GM21825 (cell line): ENCODE data around the gene C1orf210.

Experiments used
- ATAC-seq: cut with Tn5 transposase; IDR thresholded peaks from one replicate; pipeline ENCODE4 v1.9.1; 2021; ENCODE audit warnings: mild to moderate bottlenecking, moderate library complexity; ENCODE audit not compliant: unreplicated experiment

The C1orf210 gene

GRCh38 chr1:43296207-43296606 lies 10.8 kb upstream of the C1orf210 start:
- no peak for ATAC-seq

GRCh38 chr1:43294761-43295160 lies 9.4 kb upstream of the C1orf210 start:
- ATAC-seq, result no peak

GRCh38 chr1:43293896-43294760 lies 8.7 kb upstream of the C1orf210 start:
- ATAC-seq, result no peak

- no peak for ATAC-seq
These were observed 7.8 kb upstream of the C1orf210 start for GRCh38 chr1:43293176-43293575.

GRCh38 chr1:43292679-43293078 lies 7.3 kb upstream of the C1orf210 start:
- no peak for ATAC-seq

GRCh38 chr1:43292216-43292615 lies 6.8 kb upstream of the C1orf210 start:
- no peak for ATAC-seq

- ATAC-seq, result no peak
These were observed 3.7 kb upstream of the C1orf210 start for GRCh38 chr1:43288785-43289706.

- ATAC-seq, result no peak
These were observed 2.8 kb upstream of the C1orf210 start for GRCh38 chr1:43288058-43288784.

GRCh38 chr1:43286533-43286932 lies 1.2 kb upstream of the C1orf210 start:
- ATAC-seq, result no peak

- no peak for ATAC-seq
These were observed 734 bp upstream of the C1orf210 start for GRCh38 chr1:43286115-43286514.

GRCh38 chr1:43284546-43285110 lies 753 bp downstream of the C1orf210 start:
- no peak for ATAC-seq

- ATAC-seq, result no peak
These were observed 1.3 kb downstream of the C1orf210 start for GRCh38 chr1:43284065-43284464.

- ATAC-seq, result no peak
These were observed 2.9 kb downstream of the C1orf210 start for GRCh38 chr1:43282220-43283195.

GRCh38 chr1:43280692-43281091 lies 4.7 kb downstream of the C1orf210 start:
- ATAC-seq, result no peak

GRCh38 chr1:43279666-43280065 lies 5.7 kb downstream of the C1orf210 start:
- no peak for ATAC-seq

GRCh38 chr1:43279161-43279560 lies 6.2 kb downstream of the C1orf210 start:
- ATAC-seq, result no peak

- ATAC-seq, result no peak
These were observed 8.1 kb downstream of the C1orf210 start for GRCh38 chr1:43277116-43277876.

- no peak for ATAC-seq
These were observed 8.7 kb downstream of the C1orf210 start for GRCh38 chr1:43276673-43277072.
